GM21529 (cell line): ENCODE data around the gene NAPB.

Experiments
- ATAC-seq: cut with Tn5 transposase; IDR thresholded peaks from one replicate; pipeline ENCODE4 v1.9.1; 2021; ENCODE audit not compliant: unreplicated experiment

NAPB gene

DNA sequence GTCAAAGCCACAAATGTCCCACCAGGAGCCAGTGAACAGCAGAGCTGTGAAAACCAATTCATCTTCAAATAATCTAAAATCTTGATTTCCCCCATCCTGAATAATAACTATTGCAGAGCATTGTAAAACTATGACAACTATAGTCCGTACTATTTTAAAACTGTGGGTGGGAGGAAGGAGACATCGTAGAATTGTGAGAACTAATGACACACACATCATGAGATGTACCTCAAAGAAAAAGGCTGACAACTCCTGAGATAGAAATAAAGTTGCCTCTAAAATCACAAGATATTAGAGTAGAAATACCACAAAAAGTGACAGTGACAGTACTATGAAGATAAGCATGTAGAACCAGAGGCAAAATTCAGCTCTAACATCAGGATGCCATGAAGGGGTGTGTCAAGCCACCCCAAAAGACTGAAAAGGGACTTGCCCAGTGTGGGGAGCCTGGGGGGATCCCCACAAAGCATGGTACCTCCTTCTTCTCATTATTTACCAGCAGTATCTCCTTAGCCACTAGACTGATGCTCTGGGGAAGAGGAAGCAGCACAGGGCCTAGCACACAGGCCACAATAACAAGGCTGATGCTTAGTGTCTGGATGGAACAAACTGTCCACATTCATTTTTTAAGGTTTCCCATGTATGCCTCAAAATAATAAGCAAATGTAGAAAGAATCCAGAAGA, 13.4 kb downstream of the NAPB start:
- ATAC-seq: peak; percentile 92

DNA sequence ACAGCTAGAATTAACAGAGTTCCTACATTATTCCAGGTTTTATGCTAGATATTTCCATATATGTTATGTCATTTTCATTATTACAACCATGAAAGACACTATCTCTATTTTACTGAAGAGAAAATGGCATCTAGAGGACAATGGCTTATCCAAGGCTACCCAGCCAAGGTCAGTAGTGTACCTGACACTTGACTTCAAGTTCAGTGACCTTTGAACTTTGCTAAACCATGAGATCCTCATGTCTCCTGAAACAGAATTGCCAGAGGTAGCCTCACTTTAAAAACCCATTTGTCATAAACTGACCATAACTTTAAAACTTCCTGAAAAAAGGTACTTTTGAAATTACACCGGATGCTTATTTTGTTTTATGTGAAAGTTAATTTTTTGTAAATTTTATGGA, 14.4 kb downstream of the NAPB start:
- no peak for ATAC-seq

DNA sequence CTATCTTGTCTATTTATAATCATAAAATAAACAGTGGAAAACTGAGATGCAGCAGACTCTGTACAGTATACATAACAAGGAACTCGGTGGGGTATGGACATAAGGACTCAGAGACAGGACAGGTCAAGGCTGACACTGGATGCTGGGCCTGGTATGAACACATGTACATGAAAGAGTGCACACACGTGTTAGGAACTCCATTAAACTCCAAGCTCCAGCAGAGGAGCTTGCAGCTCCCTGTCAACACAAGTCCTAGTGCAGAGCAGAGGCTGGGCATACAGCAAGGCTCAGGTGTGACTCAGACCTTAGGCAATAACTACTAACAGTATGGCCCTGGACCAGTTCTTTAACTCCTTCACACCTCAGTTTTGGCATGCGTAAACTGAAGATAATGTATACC, 17.1 kb downstream of the NAPB start:
- ATAC-seq: no peak

DNA sequence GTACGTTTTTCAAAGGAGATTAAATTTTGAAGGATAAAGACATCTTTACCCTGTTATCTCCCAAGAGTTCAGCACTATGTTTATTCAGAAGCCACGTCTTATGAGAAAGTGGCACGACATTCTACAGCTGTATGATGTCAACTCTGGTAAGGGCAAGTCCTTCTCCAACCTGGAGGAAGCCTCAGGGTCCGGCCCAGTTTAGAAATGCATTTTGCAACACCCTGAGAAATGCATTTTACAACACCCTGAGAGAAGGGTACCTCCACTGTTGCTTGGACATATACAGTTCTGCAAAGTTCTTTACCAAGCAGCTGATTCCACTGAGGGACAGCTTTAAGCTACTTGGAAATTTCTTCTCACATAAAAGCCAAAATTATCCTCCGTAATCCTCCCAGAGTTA, 17.5 kb downstream of the NAPB start:
- ATAC-seq: no peak

DNA sequence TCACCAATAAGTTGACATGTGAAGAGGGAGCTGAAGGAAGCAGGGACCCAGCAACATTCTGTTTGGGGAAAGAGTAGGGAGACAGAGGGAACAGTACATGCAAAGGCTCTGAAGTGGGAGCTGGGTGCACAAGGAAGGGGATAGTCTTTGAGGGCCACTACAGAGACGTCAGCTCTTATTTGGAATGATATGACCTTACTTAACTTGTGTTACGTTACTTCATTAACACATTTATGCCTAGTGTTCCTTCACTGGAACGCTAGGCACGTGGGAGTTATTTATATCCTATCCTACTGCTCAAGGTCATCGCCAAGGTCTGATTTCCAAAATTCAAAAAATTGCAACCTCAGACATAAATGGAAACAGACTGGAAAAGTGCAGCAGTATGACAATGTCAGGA, 20.2 kb downstream of the NAPB start:
- no peak for ATAC-seq

DNA sequence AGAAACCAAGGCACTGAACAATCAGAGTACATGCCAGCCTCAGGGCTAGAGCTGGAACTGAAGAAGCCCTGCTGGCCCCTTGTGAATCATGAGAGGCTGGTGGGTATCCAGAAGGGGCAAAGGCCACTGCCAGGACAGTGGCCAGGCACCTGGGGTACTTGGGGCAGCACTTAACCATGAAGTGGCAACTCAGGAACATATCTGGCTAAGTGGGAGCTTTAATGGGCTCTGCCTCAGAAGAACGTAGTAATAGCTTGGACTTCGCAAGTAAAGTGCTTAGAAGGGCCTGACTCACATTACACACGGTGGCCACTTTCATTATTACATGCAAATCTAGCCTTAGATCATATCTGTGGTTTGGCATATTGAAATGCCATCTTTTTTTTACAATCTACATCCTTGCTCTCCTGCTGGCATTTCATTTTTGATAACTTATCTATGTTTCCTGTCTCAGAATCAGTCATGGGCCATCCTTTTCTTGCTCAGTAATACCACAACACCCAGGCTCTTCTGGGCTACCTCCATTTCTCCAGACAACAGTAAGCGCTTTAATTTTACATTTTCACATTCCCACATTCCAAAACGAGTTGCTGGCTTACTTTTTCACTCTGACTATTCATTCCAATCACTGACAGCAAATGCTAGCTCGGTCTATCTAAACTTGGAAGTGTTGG, 21.6 kb downstream of the NAPB start:
- ATAC-seq: peak; percentile 81

DNA sequence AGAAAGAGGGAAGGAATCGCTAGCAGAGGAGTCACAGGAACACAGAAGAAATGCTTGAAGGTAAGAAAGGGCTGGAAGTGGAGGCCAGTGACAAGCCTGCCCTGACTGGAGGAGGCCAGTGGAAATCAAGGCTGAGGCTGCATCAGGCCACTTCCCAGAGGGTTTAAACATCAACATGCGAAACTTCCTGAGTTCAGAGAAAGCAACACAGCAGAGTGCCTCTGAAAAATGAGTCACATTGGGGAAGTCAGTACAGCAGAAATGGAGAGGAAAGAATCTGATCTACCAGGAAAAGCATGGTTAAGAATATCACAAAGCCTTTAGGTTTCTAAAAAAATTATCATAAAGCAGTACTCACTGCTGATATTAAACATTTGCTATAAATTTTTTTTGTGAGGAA, 23.3 kb downstream of the NAPB start:
- no peak for ATAC-seq

DNA sequence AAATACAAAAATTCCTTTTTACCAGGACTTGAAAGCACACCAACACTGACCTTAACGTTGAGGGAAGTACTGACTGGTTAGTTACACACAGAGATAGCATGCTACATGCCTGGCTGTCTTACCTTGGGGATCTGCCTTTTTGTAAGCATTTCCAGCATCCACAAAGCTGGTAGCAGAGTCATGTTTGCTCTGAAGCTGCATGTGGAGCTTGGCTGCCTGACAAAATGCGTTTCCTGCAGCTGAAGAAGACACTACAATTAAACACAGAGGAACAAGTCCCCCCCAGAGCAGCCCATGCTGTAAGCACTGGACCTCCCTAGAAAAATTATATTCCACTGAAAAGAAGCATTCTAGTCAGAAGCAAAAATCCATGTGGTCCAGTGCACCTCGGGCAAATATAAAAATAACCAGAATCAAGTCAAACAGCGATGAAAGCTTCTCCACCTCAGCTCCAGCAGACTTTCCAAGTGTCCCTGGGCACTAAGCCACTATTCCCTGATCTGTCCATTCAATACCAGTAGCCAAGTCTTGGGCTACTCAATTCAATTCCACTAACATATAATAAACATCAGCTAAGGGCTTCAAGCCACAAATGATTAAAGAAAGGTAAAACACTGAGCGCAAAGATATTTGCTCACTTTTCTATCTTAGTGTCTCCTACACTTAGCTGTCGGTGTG, 24.2 kb downstream of the NAPB start:
- no peak for ATAC-seq

DNA sequence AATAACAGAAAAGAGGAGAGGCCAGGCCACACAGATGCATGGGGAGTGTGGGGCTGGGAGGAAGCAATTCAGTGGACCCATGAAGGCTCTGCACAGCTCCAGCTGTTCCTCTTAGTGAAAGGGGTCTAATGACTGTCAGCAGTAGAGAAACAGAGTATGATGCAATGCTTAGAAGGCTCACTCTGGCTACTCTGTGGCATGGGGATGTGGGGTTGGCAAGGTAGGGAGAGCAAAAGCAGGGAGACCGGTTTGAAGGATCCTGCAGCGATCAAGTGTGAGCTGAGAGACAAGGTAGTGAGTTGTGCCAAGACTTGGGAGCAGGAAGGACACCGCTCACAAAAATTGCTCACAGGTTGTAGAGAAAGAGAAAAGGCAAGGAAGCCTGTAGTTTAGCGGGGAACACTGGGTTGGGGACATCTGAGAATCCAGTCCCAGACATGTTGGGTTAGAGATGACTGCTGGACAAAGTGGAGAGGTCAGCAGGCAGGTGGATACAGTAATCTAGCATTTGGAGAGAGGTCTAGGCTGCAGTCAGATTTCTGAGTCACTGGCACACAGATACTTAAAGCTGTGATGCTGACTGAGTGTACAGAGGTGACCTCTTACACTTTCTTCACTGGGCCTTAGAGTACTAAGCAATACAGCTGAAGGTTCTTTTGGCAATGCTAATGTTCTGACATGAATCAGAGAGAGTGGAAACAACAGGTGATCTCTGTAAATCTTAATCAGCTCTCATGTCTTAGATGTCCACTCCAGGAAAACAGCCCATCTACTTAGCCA, 27.1 kb downstream of the NAPB start:
- no peak for ATAC-seq

DNA sequence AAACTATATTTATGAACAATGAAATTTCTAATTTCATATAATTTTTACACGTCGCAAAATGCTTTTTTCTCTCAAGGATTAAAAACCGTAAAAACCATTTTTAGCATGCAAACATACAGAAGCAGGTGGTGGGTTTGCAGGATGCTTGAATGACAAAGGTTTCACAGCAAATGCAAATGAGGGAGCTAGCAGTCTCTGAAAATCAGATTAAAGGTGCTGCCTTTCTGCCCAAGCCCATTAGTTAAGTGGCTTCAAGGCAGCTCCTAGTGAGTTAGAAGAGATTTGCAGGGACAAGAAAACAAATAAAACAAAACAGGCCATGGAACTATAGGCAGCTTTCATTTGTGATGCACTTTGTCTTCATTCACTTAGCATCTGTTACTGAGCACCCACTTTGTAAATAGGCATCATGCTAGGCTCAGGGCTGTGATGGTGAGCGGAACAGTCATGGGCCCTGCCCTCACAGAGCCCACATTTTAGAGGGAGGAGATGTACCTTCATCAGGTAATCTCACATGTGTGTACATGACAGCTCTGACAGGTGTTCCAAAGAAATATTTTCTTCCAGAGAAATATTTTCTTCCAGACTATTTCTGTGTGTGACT, 29.5 kb downstream of the NAPB start:
- no peak for ATAC-seq

DNA sequence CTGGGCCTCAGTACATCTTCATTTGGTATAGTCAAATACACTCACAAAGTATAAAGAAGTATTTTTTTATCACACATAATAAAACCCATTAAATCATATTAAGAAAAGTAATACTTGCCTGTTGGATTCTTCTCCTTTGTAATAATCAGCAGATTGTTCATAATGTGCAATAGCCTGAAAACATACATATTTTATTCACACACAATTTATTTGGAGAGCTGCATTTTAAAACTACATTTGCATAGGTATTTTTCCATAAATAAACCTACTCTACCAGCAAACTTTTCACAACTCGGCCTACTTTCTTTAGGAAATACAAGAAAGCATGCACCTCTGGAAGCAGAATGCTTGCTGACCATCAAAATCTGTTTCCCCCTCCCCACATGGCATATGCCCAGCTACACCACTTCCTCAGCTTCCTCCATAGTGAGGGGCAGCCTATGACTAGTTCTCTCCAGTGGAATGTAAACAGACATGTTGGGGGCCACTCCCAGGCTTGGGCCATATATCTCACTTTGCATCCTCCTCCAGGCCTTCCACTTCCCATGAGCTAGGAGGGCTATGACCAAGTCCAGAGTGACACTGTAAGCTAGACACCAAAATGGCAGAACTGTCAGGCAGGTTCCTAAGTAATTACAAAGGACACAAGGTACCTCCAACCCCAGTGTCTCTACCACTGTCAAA, 31.1 kb downstream of the NAPB start:
- ATAC-seq: no peak

DNA sequence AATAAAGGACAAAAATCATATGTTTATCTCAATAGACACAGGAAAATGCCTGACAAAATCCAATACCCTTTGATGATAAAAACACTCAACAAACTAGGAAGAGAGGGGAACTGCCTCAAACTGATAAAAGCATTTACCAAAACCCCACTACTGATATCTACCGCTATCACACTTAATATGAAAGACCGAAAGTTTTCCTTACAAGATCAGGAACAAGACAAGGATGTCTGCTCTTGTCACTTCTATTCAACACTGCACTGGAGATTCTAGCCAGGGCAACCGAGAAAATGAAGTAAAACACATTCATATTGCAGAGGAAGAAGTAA, 34.2 kb downstream of the NAPB start:
- no peak for ATAC-seq

DNA sequence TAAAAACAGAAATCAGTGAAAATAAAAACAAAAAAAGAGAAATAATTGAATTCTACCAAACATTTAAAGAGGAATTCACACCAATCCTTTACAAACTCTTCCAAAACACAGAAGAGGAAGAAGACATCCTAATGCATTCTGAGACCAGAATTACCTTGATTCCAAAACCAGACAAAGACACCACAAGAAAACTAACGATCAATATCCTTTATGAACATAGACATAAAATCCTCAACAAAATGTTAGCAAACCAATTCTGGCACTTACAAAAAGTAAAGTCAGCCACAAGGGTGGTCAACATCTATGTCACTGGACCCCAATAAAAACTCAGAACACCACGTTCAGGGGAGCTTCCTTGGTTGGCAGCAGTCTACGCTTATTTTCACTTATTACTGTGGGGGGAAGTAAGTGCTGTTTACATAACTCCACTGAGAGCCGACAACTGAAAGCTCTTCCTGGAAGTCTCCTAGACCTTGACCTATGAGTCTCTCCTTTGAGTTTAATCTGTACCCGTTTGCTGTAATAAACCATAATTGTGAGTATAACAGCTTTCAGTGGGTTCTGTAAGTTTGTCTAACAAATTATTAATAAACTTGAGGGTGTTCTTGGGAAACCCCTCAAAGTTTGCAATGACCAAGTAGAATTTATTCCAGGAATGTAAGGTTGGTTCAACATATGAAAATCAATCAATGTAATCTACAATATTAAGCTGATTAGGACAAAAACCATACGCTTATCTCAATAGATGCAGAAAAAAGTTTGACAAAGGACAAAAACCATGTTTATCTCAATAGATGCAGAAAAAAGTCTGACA, 34.8 kb downstream of the NAPB start:
- ATAC-seq: no peak

DNA sequence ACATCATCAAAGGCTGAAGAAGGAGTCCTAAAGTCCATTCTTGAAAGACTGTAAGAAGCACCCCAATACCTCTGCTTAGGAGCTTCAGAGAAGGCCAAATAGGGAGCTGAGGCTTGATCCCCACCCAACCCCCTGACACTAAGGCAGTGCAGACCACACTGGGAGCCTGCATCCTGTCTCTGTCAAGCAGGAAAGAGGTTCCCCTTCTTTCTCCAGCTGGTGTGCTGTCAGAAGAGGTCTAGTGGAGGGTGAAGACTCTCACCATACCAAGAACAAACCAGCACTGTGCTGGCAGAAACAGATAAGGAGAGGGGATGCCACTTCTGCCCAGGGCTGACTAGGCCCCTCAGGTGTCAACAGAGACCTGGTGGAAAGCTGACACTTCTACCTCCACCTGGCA, 39.4 kb downstream of the NAPB start:
- ATAC-seq: no peak

DNA sequence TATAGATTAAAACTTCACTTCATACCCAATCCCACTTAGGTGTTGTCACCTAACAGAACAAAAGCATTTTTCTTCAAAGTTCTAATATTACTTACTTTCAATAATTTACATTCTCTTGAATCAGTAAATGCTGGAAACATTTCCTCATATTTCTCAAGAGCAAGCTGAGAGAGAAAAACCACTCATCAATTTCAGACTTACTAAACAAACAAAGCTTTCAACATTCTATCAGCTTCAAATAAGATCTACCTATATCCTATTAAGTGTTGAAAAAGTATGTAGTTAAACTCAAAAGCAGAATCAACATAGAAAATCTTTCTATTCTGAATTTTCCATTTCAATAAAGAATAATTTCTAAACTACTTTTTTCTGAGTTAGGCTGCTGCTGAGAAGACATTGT, 41.5 kb downstream of the NAPB start:
- ATAC-seq: no peak

DNA sequence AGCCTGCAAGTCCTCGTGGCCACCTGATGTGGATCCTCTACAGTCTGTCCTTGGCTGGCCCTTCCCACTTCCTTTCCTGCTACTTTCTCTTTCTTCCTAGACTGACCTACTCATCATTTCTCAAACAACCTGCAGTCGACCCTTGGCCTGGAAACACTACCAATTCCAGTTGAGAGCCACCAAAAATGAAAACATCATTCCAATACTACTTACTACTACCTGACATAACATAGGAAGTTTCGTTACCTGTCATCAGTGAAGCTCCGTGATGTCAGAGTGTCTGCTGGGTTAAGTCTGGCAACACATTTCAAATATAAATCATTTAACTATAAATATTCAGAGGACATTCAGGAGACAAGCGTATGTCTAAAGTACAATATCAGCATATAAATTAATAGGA, 45.5 kb downstream of the NAPB start:
- ATAC-seq: no peak

DNA sequence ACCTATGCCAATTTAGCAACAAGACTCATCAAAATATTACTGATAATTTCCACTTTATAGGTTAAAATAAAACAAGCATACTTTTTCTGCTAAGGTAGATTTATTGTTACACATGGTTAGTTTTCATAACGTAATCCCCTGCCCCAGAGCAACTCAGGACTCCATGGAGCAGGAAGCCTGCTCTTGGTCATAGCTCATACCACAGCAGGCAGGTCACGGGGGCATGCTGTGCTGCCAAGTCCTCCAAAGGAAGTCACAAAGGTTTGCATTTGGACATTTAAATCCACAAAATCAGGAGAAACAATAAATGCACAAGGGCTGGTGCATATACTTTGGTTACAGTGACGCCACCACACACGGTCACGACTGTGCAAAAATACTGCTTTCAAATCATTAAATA, 46.8 kb downstream of the NAPB start:
- no peak for ATAC-seq

DNA sequence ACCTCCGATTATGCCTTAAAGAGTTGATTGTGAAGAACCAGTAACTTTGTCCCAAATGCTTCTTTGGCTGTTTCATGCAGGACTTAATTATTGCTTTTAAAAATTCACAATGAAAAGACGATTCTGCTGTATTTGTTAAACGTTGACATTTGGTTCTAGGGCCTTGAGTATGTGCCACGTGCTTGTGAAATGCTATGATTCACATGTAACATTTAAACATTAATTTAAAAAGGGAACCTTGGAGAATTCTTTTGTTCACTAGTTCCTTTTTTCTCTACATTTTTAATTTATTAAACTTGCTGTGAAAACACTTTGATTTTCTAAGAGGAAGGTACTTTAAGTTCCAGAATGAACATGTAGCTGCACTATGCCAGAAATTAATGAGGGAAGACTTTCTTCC, 49.8 kb downstream of the NAPB start:
- no peak for ATAC-seq

DNA sequence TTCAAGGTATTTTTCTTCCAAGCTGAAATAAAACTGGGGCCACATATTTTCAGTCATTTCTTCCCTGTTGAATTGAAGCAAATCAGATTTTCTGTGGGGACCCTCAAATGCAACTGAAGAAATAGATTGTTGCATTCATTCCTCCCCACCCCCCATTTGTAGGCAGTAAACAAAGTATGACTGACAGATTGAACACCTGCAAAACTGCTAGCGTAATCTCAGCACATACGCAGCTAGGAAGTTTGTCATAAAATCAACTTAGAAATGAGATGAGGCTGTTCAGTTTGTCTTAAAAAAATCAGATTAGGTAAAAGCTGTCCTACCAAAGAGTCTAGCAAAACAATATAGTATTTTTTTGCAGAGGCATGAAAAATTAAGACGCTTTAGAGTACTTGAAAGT, 50.4 kb downstream of the NAPB start:
- no peak for ATAC-seq

DNA sequence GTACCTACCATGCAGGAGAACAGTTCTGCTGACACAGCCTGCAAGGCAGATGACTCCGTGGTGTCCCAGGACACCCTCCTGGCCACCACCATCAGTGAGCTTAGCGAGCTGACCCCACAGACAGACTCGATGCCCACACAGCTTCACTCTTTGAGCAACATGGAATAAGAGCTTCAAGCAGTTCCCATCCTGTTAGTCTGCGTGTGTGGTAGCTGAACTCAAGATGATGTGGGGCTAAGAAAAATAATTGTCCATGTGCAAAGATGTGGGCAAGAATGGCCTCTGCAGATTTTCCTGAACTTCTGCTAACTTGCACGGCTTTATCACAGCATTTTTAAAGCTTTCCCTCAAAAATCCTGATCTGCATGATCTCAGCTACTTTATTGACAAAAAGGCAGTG, 51.0 kb downstream of the NAPB start:
- ATAC-seq: no peak
